SH-SY5Y (cell line): ENCODE measurements around the gene CIAO1.

ENCODE experiments used
- GATA2 ChIP-seq: IDR thresholded peaks from 2 replicates; pipeline ENCODE4 v1.6.1; 2011; ENCODE audit warnings: mild to moderate bottlenecking, low read depth, low read length
- GATA3 ChIP-seq: IDR thresholded peaks from 2 replicates; pipeline ENCODE4 v1.6.1; 2011; ENCODE audit warnings: low read depth, mild to moderate bottlenecking, low read length, moderate library complexity

GRCh38 chr2:96267159-96267971 is 1.3 kb downstream of the CIAO1 start:
- TF ChIP-seq GATA2 = no peak
- no peak for TF ChIP-seq GATA3
